ENCODE data around the gene CHIT1.

CHIT1 gene

GRCh38 chr1:203171341-203172183, 57.9 kb downstream of the CHIT1 start:
- peak overlapping the region; percentile 86 for H2AK5ac ChIP-seq (ENCODE audit: low read depth, low read length)
- peak overlapping the region; percentile 45 for H3K23ac ChIP-seq (ENCODE audit: low read depth, low read length, poor library complexity)
- no peak overlapping the region for H3K9ac ChIP-seq (ENCODE audit: low read depth, low read length, poor library complexity)
- WGBS, 2 donors (ENCODE audit: extremely low coverage in 2 of 2, insufficient read length in 2 of 2, insufficient replicate concordance in 1 of 2): no CpG with 5 or more reads among the region's 22 CpGs
- no peak overlapping the region for H3K4me2 ChIP-seq (ENCODE audit: insufficient read depth, low read length, poor library complexity, severe bottlenecking)
- peak overlapping the region; percentile 91 for H3K4ac ChIP-seq (ENCODE audit: low read length)
- no peaks in the 10 kb centered on the region for H3K9me3 ChIP-seq (replicated peaks in 1 of 2; ENCODE audit: control insufficient read depth in 2 of 2, insufficient read depth in 1 of 2, low read depth in 1 of 2, low read length in 2 of 2)
- peak overlapping the region; percentile 35 for H2BK120ac ChIP-seq (ENCODE audit: low read depth, low read length)
- peaks cover 0 to 9% of the 10 kb centered on the region in 2 donors for H3K4me1 ChIP-seq (ENCODE audit: control insufficient read depth in 2 of 2, insufficient read depth in 1 of 2, low read depth in 1 of 2, low read length in 2 of 2)
- no peak overlapping the region for H4K8ac ChIP-seq (ENCODE audit: low read depth, low read length)
- peak overlapping the region; percentile 94 for H2BK15ac ChIP-seq (ENCODE audit: low read length)
- no peaks in the 10 kb centered on the region for H3K79me1 ChIP-seq (ENCODE audit: low read depth, low read length)
- H3K14ac ChIP-seq (ENCODE audit: low read length): peak overlapping the region; percentile 42
- H3K18ac ChIP-seq (ENCODE audit: low read length): peak overlapping the region; percentile 69
- peak overlapping the region; percentile 63 for H2BK12ac ChIP-seq (ENCODE audit: low read length)
- H3K27ac ChIP-seq (replicated peaks; ENCODE audit: low read length): no peak overlapping the region
- H3K27me3 ChIP-seq (ENCODE audit: control insufficient read depth in 3 of 3, insufficient read depth in 3 of 3, low read depth in 1 of 3, low read length in 3 of 3): peaks cover 0 to 1% (median 0%) of the 10 kb centered on the region in 3 experiments
- H4K91ac ChIP-seq (ENCODE audit: low read depth, low read length, poor library complexity): peak overlapping the region; percentile 62
- no peak for DNase-seq (ENCODE audit: low spot score)
- no peaks in the 10 kb centered on the region for H3K36me3 ChIP-seq (replicated peaks in 1 of 2; ENCODE audit: control insufficient read depth in 2 of 2, insufficient read depth in 2 of 2, low read length in 2 of 2)
- no peak overlapping the region for H2AFZ ChIP-seq (ENCODE audit: low read length)
- peak overlapping the region; percentile 77 for H2BK5ac ChIP-seq (ENCODE audit: low read length)
- H3K4me3 ChIP-seq (ENCODE audit: low read length in 2 of 2): no peak overlapping the region

- Histone ChIP-seq H3K18ac (ENCODE audit: low read length) (peak overlapping the region; percentile 75), H4K91ac (ENCODE audit: low read depth, low read length, poor library complexity) (no peak overlapping the region), H2BK15ac (ENCODE audit: low read length) (peak overlapping the region; percentile 94), H2AFZ (ENCODE audit: low read length) (no peak overlapping the region), H2BK120ac (ENCODE audit: low read depth, low read length) (peak overlapping the region; percentile 35), H3K36me3 (replicated peaks in 1 of 2; ENCODE audit: control insufficient read depth in 2 of 2, insufficient read depth in 2 of 2, low read length in 2 of 2) (no peaks in the 10 kb centered on the region), H2BK12ac (ENCODE audit: low read length) (peak overlapping the region; percentile 63), H2BK5ac (ENCODE audit: low read length) (peak overlapping the region; percentile 77), H2AK5ac (ENCODE audit: low read depth, low read length) (peak overlapping the region; percentile 86), H3K4ac (ENCODE audit: low read length) (no peak overlapping the region), H3K14ac (ENCODE audit: low read length) (no peak overlapping the region), H3K23ac (ENCODE audit: low read depth, low read length, poor library complexity) (no peak overlapping the region), H3K4me1 (ENCODE audit: control insufficient read depth in 2 of 2, insufficient read depth in 1 of 2, low read depth in 1 of 2, low read length in 2 of 2) (peaks cover 0 to 9% of the 10 kb centered on the region in 2 donors), H3K27ac (replicated peaks; ENCODE audit: low read length) (no peak overlapping the region), H3K27me3 (ENCODE audit: control insufficient read depth in 3 of 3, insufficient read depth in 3 of 3, low read depth in 1 of 3, low read length in 3 of 3) (no peaks in the 10 kb centered on the region), H3K9ac (ENCODE audit: low read depth, low read length, poor library complexity) (no peak overlapping the region), H3K4me2 (ENCODE audit: insufficient read depth, low read length, poor library complexity, severe bottlenecking) (no peak overlapping the region), H3K79me1 (ENCODE audit: low read depth, low read length) (no peaks in the 10 kb centered on the region), H3K9me3 (replicated peaks in 1 of 2; ENCODE audit: control insufficient read depth in 2 of 2, insufficient read depth in 1 of 2, low read depth in 1 of 2, low read length in 2 of 2) (no peaks in the 10 kb centered on the region), H4K8ac (ENCODE audit: low read depth, low read length) (no peak overlapping the region), H3K4me3 (ENCODE audit: low read length in 2 of 2) (no peak overlapping the region)
- no CpG with 5 or more reads among the region's 8 CpGs for WGBS, 2 donors (ENCODE audit: extremely low coverage in 2 of 2, insufficient read length in 2 of 2, insufficient replicate concordance in 1 of 2)
- no peak for DNase-seq (ENCODE audit: low spot score)
Observed at GRCh38 chr1:203170625-203171330, 58.7 kb downstream of the CHIT1 start.

- H2AK5ac ChIP-seq (ENCODE audit: low read depth, low read length): peak overlapping the region; percentile 86
- H3K14ac ChIP-seq (ENCODE audit: low read length): no peak overlapping the region
- H2BK120ac ChIP-seq (ENCODE audit: low read depth, low read length): no peak overlapping the region
- no peak overlapping the region for H3K27ac ChIP-seq (replicated peaks; ENCODE audit: low read length)
- no peak overlapping the region for H3K4ac ChIP-seq (ENCODE audit: low read length)
- H3K4me3 ChIP-seq (ENCODE audit: low read length in 2 of 2): no peak overlapping the region
- no peak overlapping the region for H4K8ac ChIP-seq (ENCODE audit: low read depth, low read length)
- H3K9me3 ChIP-seq (replicated peaks in 1 of 2; ENCODE audit: control insufficient read depth in 2 of 2, insufficient read depth in 1 of 2, low read depth in 1 of 2, low read length in 2 of 2): no peaks in the 10 kb centered on the region
- no peaks in the 10 kb centered on the region for H3K36me3 ChIP-seq (replicated peaks in 1 of 2; ENCODE audit: control insufficient read depth in 2 of 2, insufficient read depth in 2 of 2, low read length in 2 of 2)
- H3K4me2 ChIP-seq (ENCODE audit: insufficient read depth, low read length, poor library complexity, severe bottlenecking): no peak overlapping the region
- no peak overlapping the region for H2BK15ac ChIP-seq (ENCODE audit: low read length)
- peak overlapping the region; percentile 36 for H3K18ac ChIP-seq (ENCODE audit: low read length)
- H3K23ac ChIP-seq (ENCODE audit: low read depth, low read length, poor library complexity): no peak overlapping the region
- no peak for DNase-seq (ENCODE audit: low spot score)
- WGBS, 2 donors (ENCODE audit: extremely low coverage in 2 of 2, insufficient read length in 2 of 2, insufficient replicate concordance in 1 of 2): no CpG with 5 or more reads among the region's 21 CpGs
- no peaks in the 10 kb centered on the region for H3K27me3 ChIP-seq (ENCODE audit: control insufficient read depth in 3 of 3, insufficient read depth in 3 of 3, low read depth in 1 of 3, low read length in 3 of 3)
- no peak overlapping the region for H3K9ac ChIP-seq (ENCODE audit: low read depth, low read length, poor library complexity)
- no peaks in the 10 kb centered on the region for H3K79me1 ChIP-seq (ENCODE audit: low read depth, low read length)
- H4K91ac ChIP-seq (ENCODE audit: low read depth, low read length, poor library complexity): no peak overlapping the region
- H3K4me1 ChIP-seq (ENCODE audit: control insufficient read depth in 2 of 2, insufficient read depth in 1 of 2, low read depth in 1 of 2, low read length in 2 of 2): peaks cover 0 to 9% of the 10 kb centered on the region in 2 donors
- peak overlapping the region; percentile 77 for H2BK5ac ChIP-seq (ENCODE audit: low read length)
- no peak overlapping the region for H2BK12ac ChIP-seq (ENCODE audit: low read length)
- no peak overlapping the region for H2AFZ ChIP-seq (ENCODE audit: low read length)
Observed at GRCh38 chr1:203169770-203170520, 59.5 kb downstream of the CHIT1 start.

Data from neuronal stem cell (in vitro differentiated cells).